Activated effector memory CD4-positive, alpha-beta T cell treated with Interleukin-2 at 50 U/mL for 16 hours (primary cell): ENCODE results near the gene TESK1.
"Not testable (repeated sequence)": the region's sequence is repeated elsewhere in the genome, so short reads cannot be mapped to it uniquely, and the experiment has no call there.

ENCODE experiments used
- DNase-seq: peaks from one replicate; pipeline ENCODE4 v3.0.0-alpha.2; 2020

The TESK1 gene

DNA sequence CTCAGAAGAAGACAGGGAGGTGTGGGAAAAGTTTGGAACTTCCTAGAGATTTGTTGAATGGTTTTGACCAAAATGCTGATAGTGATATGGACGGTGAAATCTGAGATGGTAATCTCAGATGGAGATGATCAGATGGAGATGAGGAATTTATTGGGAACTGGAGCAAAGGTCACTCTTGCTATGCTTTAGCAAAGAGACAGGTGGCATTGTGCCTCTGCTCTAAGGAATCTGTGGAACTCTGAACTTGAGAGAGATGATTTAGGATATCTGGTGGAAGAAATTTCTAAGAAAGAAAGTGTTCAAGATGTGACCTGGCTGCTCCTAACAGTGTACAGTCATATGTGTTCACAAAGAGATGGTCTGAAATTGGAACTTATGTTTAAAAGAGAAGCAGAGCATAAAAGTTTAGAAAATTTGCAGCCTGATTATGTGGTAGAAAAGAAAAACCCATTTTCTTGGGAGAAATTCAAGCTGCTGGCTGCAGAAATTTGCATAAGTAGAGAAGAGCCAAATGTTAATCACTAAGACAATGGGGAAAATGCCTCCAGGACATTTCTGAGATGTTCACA lies 25.3 kb upstream of the TESK1 start:
- not testable (repeated sequence) for DNase-seq

DNA sequence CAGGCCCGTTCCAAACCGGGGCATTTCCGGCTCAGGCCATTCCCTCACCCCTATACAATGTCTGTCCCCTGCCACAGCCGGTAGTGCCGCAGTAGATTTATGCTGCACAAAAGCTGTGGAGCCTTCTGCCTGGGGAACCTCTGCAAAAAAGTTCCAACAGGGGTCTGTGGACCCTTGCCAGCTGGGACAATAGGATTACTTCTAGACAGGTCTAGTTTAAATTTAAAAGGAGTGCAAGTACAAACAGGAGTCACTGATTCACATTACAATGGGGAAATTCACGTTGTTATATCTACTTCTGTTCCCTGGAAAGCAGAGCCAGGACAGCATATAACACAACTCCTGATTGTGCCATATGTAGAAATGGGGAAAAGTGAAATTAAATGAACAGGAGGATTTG lies 21.5 kb upstream of the TESK1 start:
- DNase-seq, result not testable (repeated sequence)

DNA sequence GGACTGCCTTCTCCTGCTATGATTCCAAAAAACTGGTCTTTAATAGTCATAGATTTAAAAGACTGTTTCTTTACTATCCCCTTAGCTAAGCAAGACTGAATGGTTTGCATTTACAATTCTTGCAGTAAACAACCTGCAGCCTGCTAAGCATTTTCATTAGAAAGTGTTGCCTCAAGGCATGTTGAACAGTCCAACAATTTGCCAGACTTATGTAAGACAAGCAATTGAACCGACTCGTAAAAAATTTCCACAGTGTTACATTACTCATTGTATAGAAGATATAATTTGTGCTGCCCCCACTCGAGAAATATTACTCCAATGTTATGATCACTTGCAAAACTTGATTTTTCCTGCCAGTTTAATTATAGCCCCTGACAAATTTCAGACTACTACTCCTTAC lies 20.4 kb upstream of the TESK1 start:
- DNase-seq, result not testable (repeated sequence)

DNA sequence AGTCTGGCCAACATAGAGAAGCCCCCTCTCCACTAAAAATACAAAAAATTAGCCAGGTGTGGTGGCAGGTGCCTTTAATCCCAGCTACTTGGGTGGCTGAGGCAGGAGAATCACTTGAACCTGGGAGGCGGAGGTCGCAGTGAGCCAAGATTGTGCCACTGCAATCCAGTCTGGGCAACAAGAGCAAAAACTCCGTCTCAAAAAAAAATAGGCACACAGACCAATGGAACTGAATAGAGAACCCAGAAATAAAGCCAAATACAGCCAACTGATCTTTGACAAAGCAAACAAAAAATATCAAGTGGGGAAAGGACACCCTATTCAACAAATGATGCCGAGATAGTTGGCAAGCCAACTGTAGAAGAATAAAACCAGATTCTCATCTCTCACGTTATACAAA lies 16.6 kb upstream of the TESK1 start:
- not testable (repeated sequence) for DNase-seq

DNA sequence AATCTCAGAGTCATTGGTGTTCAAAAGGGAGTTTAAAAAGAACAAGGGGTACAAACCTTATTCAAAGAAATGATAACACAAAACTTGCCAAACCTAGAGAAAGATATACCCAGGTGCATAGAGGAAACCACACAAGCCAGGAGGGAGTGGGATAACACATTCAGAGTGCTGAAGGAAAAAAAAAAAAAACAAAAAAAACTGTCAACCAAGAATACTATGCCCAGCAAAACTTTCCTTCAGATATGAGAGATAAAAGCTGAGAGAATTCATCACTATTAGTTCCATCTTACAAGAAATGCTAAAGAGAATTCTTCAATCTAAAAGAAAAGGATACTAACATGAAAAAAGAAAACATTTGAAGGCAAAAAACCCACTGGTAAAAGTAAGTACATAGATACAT lies 11.5 kb upstream of the TESK1 start:
- no peak for DNase-seq

DNA sequence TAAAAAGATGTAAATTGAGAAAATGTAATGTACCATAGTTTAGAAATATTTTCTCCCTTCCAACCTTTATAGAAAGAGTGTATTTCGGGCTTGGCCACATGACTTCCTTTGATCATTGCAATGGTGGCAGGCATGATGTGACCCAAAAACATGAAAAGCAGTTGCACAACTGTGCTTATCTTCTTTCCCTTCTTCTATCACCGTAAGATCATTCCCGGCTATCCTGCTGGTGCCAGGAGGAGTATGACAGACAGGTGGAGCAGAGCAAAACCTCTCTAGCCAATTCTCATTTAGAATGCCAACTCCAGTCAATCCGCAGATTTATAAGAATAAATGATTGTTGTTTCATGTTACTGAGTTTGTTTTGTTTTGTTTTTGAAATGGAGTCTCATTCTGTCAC lies 10.6 kb upstream of the TESK1 start:
- no peak for DNase-seq

DNA sequence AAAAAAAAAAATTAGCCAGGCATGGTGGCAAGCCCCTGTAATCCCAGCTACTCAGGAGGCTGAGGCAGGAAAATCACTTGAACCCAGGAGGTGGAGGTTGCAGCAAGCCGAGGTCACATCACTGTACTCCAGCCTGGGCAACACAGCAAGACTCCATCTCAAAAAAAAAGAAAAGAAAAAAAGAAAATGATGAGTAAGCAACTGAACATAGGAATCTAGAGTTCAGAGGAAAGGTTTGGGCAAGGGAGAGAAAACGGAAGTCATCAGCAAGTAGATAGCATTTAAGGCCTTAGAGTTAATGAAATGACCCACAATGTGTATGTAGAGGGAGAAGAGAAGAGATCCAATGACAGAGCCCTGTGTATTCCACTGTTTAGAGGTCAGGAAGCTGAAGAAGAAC lies 8.2 kb upstream of the TESK1 start:
- not testable (repeated sequence) for DNase-seq

DNA sequence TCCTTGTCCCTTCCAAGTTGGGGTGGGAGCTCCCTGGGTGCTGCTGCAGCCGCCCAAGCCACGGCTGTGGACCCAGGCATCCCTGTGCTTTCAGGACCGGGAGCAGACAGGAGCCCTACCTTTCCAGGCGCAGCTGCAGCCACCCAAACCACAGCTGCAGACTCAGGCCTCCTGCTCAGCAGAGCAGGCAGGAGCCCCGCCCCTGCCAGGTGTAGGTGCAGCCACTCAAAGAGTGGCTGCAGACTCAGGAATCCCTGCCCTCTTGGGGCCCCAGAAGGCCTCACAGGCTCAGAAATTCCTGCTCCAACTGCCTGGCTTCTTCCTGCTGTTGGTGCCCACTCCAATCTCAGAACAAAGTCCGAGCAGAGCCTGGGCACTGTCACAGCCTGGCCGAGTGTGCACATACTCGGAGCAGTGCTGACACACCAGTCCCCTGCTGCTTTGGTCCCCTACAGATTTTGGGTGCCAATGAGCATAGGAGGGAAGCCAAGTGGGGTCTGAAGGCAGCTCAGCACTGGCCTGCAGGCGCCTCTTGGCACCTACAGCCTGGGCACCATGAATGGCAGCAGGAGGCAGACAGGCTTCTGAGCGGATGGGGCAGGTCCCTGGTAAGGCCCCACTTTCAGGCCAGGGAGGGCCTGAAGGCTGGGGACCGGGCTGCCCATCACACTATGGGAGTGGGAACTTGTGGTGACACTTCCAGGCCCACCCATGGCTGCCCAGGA lies 6.0 kb upstream of the TESK1 start:
- DNase-seq, result no peak

DNA sequence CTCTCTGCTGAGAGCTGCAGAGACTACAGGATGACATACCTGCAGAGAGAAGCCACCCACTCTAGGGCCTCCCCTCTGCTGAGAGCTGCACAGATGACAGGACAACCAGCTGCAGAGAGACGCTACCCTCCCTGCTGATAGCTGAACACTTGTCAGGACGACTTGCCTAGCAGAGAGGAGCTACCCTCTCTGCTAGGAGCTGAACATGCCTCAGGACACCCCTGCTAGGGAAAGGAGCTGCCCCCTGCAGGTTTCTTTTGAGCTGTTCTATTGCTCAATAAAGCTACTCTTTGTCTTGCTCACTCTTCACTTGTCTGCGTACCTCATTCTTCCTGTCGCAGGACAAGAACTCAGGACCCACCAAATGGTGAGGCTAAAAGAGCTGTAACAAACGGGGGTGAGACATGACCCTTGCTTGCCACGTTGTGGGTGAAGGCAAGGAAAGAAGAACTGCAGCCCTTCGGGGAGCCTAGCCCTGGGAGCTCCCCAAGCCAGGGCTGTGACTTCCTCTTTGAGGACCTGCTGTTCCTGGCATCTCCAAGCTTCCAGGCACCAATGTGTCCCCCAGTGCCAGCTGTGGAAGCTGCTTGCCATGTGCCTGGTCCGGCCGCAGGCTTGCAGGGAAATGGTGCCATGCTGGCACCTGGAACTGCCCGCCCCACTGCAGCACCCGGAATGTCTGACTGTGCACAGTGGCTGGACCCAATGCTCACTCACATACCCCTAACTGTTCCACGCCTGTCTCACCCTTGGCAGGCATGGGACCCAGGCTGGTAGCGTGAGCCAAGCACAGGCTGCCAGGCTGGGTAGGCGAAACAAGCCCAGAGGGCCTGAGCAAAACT lies 5.1 kb upstream of the TESK1 start:
- no peak for DNase-seq

DNA sequence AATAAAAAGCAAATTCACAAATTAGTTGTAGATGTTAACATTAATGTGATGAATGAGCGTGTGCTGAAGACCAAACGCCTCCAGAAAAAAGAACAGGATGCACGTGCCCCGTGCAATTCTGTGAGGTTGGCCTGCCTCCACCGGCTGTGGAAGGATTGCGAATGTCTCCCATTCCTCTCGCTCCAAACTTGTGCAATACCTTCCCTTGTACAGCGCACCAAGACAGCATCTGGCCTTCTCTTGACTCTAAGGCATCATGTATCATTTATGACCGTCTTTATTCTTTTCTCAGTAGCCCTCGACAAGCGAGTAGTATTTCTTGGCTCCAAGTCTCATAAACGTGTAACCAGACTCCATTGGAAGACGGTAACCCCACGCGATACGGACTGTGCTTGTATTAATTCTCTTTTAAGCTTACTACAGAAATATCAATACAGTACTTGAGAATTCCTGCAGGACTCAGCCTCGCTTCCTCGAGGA lies 1.5 kb upstream of the TESK1 start:
- DNase-seq, result no peak

DNA sequence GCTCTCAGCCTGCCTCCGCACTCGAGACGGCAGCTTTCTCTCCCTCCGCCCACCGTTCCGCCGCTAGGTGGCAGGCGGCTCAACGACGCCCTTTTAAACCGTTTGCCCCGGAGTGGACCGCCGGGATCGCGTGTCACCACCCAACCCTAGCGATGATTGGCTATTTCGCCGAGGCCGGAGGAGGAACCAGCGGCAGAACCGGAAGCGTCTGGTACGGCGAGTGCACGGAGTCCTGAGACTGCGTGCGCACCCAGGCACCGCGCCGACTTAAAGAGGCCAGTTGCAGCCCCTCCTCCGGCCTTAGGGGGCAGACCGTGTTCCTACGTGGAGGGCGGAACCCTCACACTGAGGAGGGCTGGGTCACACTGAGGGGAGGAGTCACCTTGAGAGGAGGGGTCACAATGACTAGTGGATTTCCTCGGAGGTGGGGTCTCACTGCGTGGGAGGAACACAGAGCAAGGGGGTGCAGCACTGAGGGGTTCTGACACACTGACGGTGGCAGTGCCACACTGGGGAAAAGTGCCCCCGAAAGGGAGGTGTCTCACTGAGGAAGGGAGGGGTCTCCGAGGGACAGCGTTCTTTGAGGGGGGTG lies 980 bp upstream of the TESK1 start:
- DNase-seq, result peak; percentile 99

DNA sequence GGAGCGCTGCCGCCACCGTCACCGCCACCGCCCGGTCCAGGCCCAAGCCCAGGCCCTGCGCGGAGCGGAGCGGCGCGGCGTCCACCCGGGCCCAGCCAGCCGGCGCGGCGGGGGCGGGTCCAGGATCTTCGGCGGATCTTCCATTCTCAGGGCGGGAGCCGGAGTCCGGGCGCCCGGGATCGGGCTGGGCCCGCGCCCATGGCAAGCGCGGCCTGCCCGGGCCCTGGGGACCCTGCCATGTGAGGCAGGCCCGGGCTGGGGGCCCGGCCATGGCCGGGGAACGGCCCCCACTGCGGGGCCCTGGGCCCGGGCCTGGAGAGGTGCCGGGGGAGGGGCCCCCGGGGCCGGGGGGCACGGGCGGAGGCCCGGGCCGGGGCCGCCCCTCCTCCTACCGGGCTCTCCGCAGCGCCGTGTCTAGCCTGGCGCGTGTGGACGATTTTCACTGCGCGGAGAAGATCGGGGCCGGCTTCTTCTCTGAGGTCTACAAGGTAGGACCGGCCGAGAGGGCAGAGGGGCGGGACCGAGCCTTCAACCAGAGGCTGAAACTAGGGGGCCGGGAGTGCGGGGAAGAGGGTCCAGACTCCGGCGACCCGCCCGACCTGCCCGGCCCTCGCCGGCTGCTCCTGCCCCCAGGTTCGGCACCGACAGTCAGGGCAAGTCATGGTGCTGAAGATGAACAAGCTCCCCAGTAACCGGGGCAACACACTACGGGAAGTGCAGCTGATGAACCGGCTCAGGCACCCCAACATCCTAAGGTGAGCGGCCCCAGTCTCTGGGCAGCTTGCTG lies 482 bp downstream of the TESK1 start:
- DNase-seq, result peak; percentile 8

DNA sequence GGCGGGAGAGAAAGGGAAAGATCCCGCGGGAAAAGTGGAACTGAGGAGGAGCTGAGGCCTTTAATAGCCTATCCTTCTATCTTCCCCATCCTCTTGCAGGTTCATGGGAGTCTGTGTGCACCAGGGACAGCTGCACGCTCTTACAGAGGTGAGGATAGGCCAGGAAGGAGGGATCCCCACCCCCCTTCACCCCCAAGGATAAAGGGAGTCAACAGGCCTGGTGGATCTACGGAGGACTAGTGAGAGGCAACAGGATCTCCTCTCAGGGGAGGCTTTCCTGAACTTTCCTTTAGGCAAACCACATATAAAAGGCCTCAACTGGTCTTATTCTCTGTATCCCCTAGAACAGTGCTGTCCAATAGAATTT lies 1.1 kb downstream of the TESK1 start:
- no peak for DNase-seq

DNA sequence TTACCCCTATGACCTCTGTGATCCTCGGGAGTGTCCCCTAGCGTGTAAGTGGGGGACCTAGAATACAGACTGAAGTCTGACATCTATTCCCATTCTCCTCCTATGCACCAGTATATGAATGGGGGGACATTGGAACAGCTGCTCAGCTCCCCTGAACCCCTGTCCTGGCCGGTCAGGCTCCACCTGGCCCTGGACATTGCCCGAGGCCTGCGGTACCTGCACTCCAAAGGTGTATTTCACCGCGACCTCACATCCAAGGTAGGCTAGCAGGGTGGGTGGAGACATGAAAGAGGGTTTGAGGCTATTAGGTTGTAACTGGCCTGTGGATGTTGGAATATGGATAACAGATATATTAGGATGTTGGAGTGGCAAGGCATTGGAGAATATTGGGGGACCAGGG lies 1.7 kb downstream of the TESK1 start:
- DNase-seq, result no peak

DNA sequence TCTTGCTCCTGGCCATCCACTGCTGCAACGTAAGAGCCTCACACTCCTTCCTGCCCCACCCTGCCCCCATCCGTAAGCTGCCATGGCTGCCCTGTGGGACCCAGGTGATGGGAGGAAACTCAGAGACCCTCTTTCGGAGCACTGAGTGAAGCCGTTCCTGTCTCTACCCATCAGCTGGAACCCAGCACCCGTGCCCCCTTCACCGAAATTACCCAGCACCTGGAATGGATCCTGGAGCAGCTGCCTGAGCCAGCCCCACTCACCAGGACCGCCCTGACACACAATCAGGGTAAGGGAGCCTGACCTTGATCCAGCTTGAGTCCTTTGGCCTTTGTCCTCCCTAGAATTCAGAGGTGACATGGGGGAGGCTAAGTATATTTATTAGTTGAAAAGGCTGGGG lies 3.2 kb downstream of the TESK1 start:
- no peak for DNase-seq

DNA sequence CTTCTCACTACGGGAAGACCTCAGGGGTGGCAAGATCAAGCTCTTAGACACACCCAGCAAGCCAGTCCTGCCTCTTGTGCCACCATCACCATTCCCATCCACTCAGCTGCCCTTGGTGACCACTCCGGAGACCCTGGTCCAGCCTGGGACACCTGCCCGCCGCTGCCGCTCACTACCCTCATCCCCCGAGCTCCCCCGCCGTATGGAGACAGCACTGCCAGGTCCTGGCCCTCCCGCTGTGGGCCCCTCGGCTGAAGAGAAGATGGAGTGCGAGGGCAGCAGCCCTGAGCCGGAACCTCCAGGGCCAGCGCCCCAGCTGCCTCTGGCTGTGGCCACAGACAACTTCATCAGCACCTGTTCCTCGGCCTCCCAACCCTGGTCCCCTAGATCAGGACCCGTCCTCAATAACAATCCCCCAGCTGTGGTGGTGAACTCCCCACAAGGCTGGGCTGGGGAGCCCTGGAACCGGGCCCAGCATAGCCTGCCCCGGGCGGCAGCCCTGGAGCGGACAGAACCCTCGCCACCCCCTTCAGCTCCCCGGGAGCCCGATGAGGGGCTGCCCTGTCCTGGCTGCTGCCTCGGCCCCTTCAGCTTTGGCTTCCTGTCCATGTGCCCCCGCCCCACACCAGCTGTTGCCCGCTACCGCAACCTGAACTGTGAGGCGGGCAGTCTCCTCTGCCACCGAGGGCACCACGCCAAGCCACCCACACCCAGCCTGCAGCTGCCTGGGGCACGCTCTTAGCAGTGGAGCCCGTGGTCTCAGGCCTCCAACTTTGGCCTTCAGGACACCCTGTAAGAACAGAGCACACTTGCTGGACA lies 4.1 kb downstream of the TESK1 start:
- DNase-seq, result no peak

DNA sequence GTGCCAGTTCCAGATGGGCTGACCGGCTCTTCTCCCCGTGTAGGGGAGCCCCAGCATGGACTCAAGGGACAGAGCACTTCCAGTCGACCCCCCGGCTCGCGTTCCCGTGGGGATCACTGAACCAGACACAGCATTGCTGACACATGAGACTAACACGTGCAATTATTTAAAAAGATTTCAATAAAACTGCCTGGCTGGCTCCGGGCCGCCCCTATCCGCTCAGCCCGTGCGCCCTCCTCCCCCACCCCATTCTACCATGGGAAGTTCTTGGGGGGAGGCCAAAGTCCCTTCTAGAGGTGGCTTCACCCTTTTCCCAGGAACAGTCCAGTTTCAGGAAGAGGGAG lies 4.7 kb downstream of the TESK1 start:
- no peak for DNase-seq

DNA sequence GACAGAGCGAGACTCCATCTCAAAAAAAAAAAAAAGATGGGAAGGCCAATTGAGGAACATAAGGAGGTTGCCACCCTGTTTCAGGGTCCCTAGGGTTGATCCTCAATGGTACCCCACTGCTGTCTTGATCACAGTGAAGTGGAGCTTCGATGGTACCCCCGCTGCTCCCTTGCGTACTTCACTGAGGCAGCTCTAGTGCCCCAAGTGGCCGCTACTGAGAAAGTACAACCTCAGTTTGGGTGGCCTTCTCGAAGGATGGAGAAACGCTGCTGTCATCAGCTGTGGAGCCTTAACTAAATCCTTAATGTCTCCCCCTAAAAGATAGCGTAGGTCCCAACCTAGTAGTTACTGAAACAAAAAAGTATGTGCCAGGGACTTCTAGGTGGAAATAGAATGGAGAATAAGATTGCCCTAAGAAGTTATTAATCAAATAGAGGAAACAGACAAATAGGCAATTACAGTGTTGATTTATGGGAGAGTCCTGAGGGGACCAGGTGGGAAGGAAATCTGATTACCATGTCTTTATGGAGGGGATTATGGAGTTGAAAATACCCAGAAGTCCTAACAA lies 6.3 kb downstream of the TESK1 start:
- peak; percentile 37 for DNase-seq

DNA sequence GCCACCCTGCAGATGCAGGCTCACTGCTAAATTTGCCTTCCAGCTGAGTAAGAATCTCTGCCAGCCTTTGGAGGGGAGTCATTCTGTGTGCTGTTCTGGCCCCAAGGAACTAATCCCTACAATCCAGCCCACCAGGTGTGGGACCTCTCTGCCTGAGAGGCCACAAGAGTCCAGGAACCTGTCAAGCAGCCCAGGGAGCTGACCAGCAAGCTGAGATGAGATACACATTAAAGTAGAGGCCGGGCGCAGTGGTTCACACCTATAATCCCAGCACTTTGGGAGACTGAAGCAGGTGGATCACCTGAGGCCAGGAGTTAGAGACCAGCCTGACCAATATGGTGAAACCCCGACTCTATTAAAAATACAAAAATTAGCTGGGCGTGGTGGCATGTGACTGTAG lies 7.0 kb downstream of the TESK1 start:
- DNase-seq, result not testable (repeated sequence)

DNA sequence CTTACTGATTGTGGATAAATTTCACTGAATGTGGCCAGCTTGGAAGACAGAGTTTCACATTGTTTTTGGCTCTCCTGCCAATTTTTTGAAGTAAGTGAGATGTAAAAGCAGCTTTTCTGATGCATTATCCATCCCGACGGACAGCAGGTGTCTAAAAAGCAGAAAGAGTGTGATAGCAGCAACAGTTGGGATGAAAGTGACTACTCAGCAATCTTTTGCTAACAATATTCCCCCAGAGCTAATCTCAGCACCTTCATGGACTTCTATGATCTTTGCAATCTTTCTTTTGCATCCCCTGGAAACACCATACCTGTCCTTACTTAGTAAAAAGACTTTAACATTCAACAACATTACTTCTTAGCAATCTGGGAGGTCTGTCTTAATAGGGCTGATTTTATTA lies 7.8 kb downstream of the TESK1 start:
- no peak for DNase-seq

DNA sequence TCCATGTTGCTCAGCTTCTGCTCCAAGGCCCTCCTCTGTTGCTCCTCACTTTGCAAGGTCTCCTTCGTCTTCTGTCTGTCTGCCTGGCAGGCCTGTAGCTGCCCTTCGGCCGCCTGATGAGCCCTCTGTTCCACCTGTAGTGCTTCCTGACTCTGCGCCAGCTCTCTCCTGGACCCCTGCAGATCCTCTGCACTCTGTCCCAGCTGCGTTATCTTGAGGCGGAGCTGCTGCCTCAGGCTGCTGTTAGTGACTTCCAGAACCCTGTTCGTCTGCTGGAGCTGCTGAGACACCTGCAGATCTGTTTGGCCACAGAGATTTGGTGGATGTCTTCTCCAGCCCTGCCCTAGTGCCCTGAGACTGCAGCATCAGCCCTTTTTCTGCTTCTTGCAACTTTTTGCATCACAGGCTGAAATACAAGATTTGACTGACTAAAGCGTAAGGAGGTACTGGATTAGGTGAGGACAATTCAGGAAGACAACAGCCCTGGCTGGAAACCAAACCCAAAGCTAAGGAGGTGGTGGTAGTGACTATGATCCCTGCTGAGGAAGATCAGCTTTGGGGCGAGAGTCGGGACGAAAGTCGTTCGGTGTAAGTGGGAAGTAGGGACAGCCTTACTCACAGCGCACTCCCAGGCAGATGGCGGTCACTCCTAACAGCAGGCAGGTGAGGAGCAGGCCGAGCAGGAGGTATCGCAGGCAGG lies 11.1 kb downstream of the TESK1 start:
- DNase-seq, result no peak
